Mesendoderm (in vitro differentiated cells): ENCODE data around the gene THSD4.

Experiments used
- DNase-seq: peaks from one replicate; pipeline ENCODE4 v3.0.0; 2013
- H2AK5ac ChIP-seq: 2 replicates; pipeline ENCODE4 v1.6.1; 2013; ENCODE audit warnings: low read length, inconsistent platforms
- H2BK120ac ChIP-seq: 2 replicates; pipeline ENCODE4 v1.6.1; 2013; ENCODE audit warnings: low read depth, mild to moderate bottlenecking, low read length, moderate library complexity, mixed read lengths
- H2BK15ac ChIP-seq: replicated peaks from 2 replicates; pipeline ENCODE4 v1.6.1; 2013; ENCODE audit warnings: low read depth, mild to moderate bottlenecking, moderate library complexity
- H2BK5ac ChIP-seq: 2 replicates; pipeline ENCODE4 v1.6.1; 2013; ENCODE audit warnings: low read length, inconsistent platforms
- H3K18ac ChIP-seq: 2 replicates; pipeline ENCODE4 v1.6.1; 2013; ENCODE audit warnings: mild to moderate bottlenecking, low read length, mixed read lengths
- H3K23ac ChIP-seq: one replicate; pipeline ENCODE4 v1.6.1; 2013; ENCODE audit warnings: low read length
- H3K27ac ChIP-seq: 2 replicates; pipeline ENCODE4 v1.5.1; 2013; ENCODE audit warnings: low read depth, mild to moderate bottlenecking, inconsistent platforms, low read length, moderate library complexity
- H3K27me3 ChIP-seq: 2 replicates; pipeline ENCODE4 v1.6.1; 2013; ENCODE audit warnings: low read length, control low read depth, mild to moderate bottlenecking, inconsistent platforms; ENCODE audit not compliant: insufficient read depth, poor library complexity
- H3K36me3 ChIP-seq: 2 replicates; pipeline ENCODE4 v1.6.1; 2013; ENCODE audit warnings: low read length, inconsistent platforms; ENCODE audit not compliant: control insufficient read depth, insufficient read depth
- H3K4ac ChIP-seq: one replicate; pipeline ENCODE4 v1.6.1; 2013; ENCODE audit warnings: low read depth, mild to moderate bottlenecking, low read length, moderate library complexity
- H3K4me1 ChIP-seq: 2 replicates; pipeline ENCODE4 v1.6.1; 2013; ENCODE audit warnings: low read depth, low read length, inconsistent platforms; ENCODE audit not compliant: control insufficient read depth
- H3K4me2 ChIP-seq: 2 replicates; pipeline ENCODE4 v1.6.1; 2013; ENCODE audit warnings: low read length
- H3K4me3 ChIP-seq: 2 replicates; pipeline ENCODE4 v1.5.1; 2013; ENCODE audit warnings: mild to moderate bottlenecking, low read length
- H3K56ac ChIP-seq: one replicate; pipeline ENCODE4 v1.6.1; 2013; ENCODE audit warnings: low read length
- H3K79me1 ChIP-seq: 2 replicates; pipeline ENCODE4 v1.6.1; 2013; ENCODE audit warnings: low read length, inconsistent platforms
- H3K79me2 ChIP-seq: 2 replicates; pipeline ENCODE4 v1.6.1; 2013; ENCODE audit warnings: mild to moderate bottlenecking, low read length; ENCODE audit not compliant: control insufficient read depth, insufficient read depth
- H3K9ac ChIP-seq: 2 replicates; pipeline ENCODE4 v1.6.1; 2013; ENCODE audit warnings: low read length, inconsistent platforms
- H4K5ac ChIP-seq: one replicate; pipeline ENCODE4 v1.6.1; 2013; ENCODE audit warnings: low read length
- H4K8ac ChIP-seq: one replicate; pipeline ENCODE4 v1.6.1; 2013; ENCODE audit warnings: low read depth, mild to moderate bottlenecking, control low read depth, low read length, moderate library complexity
- WGBS: extraction: QIAGEN DNeasy Blood & Tissue Kit; methylation state at CpG from one replicate; pipeline ENCODE4 v1.1.7; 2013; ENCODE audit warnings: low lambda C conversion rate, missing lambda C conversion rate; ENCODE audit not compliant: insufficient coverage; ENCODE audit errors: extremely low coverage; 5-methylcytosine and 5-hydroxymethylcytosine counted together

Gene THSD4

GRCh38 chr15:71749500-71749899 is 634.2 kb downstream of the THSD4 start:
- no peaks in the 10 kb centered on the region for H3K36me3 ChIP-seq
- H3K18ac ChIP-seq: no peak overlapping the region
- H4K5ac ChIP-seq: no peak overlapping the region
- WGBS: no CpG with 5 or more reads among the region's 14 CpGs
- H2BK15ac ChIP-seq: no peak overlapping the region
- no peak overlapping the region for H3K4ac ChIP-seq
- H3K27me3 ChIP-seq: no peaks in the 10 kb centered on the region
- no peak overlapping the region for H3K9ac ChIP-seq
- no peak overlapping the region for H2BK120ac ChIP-seq
- no peak overlapping the region for H3K27ac ChIP-seq
- no peak for DNase-seq
- H3K4me3 ChIP-seq: no peak overlapping the region
- no peak overlapping the region for H3K4me2 ChIP-seq
- H2BK5ac ChIP-seq: no peak overlapping the region
- H2AK5ac ChIP-seq: no peak overlapping the region
- H3K23ac ChIP-seq: no peak overlapping the region
- H3K56ac ChIP-seq: no peak overlapping the region
- H3K79me2 ChIP-seq: no peaks in the 10 kb centered on the region
- no peaks in the 10 kb centered on the region for H3K79me1 ChIP-seq
- H3K4me1 ChIP-seq: no peaks in the 10 kb centered on the region
- H4K8ac ChIP-seq: no peak overlapping the region

GRCh38 chr15:71752128-71752527 is 636.9 kb downstream of the THSD4 start:
- H3K18ac ChIP-seq: no peak overlapping the region
- no peak overlapping the region for H3K4me2 ChIP-seq
- H3K27ac ChIP-seq: no peak overlapping the region
- no peak overlapping the region for H2BK15ac ChIP-seq
- no CpG with 5 or more reads among the region's 4 CpGs for WGBS
- no peak overlapping the region for H2AK5ac ChIP-seq
- H4K5ac ChIP-seq: no peak overlapping the region
- H2BK120ac ChIP-seq: no peak overlapping the region
- H2BK5ac ChIP-seq: no peak overlapping the region
- no peak overlapping the region for H3K4ac ChIP-seq
- DNase-seq: no peak
- H3K9ac ChIP-seq: no peak overlapping the region
- no peak overlapping the region for H3K23ac ChIP-seq
- H3K79me1 ChIP-seq: no peaks in the 10 kb centered on the region
- H3K56ac ChIP-seq: no peak overlapping the region
- no peaks in the 10 kb centered on the region for H3K79me2 ChIP-seq
- H3K36me3 ChIP-seq: no peaks in the 10 kb centered on the region
- H3K4me3 ChIP-seq: no peak overlapping the region
- H3K27me3 ChIP-seq: no peaks in the 10 kb centered on the region
- no peaks in the 10 kb centered on the region for H3K4me1 ChIP-seq
- no peak overlapping the region for H4K8ac ChIP-seq

DNA sequence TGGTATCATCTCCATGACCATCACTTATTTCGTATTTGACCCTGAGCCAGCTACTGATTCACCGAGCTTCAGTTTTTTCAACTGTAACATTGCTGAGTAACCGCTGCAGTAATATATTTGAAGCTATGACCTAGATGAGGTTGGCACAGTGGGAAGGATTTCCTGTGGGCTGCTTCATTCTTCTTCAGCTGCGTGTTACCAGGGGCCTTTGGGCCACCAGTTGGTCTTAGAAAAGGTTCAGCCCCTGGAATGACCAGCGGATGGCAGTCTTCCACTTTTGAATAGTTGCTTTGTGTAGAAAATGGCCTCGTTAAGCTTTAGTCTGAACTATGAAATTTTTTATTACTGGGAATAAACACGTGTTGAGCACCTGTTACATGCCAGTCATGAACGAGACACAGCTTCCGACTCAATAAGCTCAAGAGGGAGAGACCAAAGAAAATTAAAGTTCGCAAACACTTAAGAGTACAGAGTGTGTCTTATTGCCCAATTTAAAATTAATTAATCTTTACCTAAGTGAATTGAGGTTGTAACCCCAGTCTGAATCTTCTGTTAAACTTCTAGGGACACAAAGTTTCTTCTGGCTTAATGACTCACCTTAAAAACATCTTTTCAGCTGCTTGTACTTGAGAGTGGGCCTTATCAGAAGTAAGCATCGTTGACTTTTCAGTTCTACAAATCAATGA is 637.5 kb downstream of the THSD4 start:
- H3K4me3 ChIP-seq: no peak overlapping the region
- H3K4me1 ChIP-seq: no peaks in the 10 kb centered on the region
- H3K4ac ChIP-seq: no peak overlapping the region
- no peaks in the 10 kb centered on the region for H3K79me1 ChIP-seq
- WGBS: no CpG with 5 or more reads among the region's 11 CpGs
- no peak overlapping the region for H3K23ac ChIP-seq
- H4K8ac ChIP-seq: no peak overlapping the region
- DNase-seq: peak; percentile 60
- no peak overlapping the region for H3K27ac ChIP-seq
- H3K9ac ChIP-seq: no peak overlapping the region
- no peak overlapping the region for H2AK5ac ChIP-seq
- no peak overlapping the region for H3K56ac ChIP-seq
- H3K18ac ChIP-seq: no peak overlapping the region
- no peaks in the 10 kb centered on the region for H3K36me3 ChIP-seq
- H3K4me2 ChIP-seq: no peak overlapping the region
- H2BK120ac ChIP-seq: no peak overlapping the region
- H3K27me3 ChIP-seq: no peaks in the 10 kb centered on the region
- H4K5ac ChIP-seq: no peak overlapping the region
- no peaks in the 10 kb centered on the region for H3K79me2 ChIP-seq
- H2BK15ac ChIP-seq: no peak overlapping the region
- H2BK5ac ChIP-seq: no peak overlapping the region

DNA sequence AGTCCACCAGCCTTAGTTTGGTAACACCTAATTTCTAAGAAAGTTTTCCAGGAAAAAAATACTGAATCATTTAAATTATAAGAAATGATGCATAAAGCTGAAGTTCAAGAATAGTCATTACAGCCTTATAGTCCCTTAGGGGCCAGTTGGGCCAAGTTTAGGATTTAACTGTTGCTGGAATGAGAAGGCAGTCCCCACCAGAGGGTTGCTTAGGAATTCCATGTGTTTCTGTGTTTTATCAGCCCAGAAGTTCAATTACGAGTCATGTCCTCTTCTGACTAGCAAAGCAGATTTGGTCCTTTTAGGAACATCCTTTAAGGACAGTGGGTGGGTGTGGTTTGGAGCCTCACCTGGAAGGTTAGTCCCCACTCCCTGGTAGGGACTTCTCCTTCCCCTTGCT is 638.1 kb downstream of the THSD4 start:
- H3K27ac ChIP-seq: no peak overlapping the region
- H4K8ac ChIP-seq: no peak overlapping the region
- H3K79me1 ChIP-seq: no peaks in the 10 kb centered on the region
- no peaks in the 10 kb centered on the region for H3K27me3 ChIP-seq
- no peak overlapping the region for H2BK15ac ChIP-seq
- H2AK5ac ChIP-seq: no peak overlapping the region
- H2BK120ac ChIP-seq: no peak overlapping the region
- no peak overlapping the region for H4K5ac ChIP-seq
- no peak overlapping the region for H3K18ac ChIP-seq
- no peak overlapping the region for H3K56ac ChIP-seq
- no peak for DNase-seq
- no peak overlapping the region for H3K23ac ChIP-seq
- H3K4me3 ChIP-seq: no peak overlapping the region
- H3K9ac ChIP-seq: no peak overlapping the region
- no peak overlapping the region for H3K4me2 ChIP-seq
- no peaks in the 10 kb centered on the region for H3K36me3 ChIP-seq
- WGBS: no CpG with 5 or more reads among the region's 1 CpG
- no peaks in the 10 kb centered on the region for H3K4me1 ChIP-seq
- no peak overlapping the region for H3K4ac ChIP-seq
- no peak overlapping the region for H2BK5ac ChIP-seq
- no peaks in the 10 kb centered on the region for H3K79me2 ChIP-seq

DNA sequence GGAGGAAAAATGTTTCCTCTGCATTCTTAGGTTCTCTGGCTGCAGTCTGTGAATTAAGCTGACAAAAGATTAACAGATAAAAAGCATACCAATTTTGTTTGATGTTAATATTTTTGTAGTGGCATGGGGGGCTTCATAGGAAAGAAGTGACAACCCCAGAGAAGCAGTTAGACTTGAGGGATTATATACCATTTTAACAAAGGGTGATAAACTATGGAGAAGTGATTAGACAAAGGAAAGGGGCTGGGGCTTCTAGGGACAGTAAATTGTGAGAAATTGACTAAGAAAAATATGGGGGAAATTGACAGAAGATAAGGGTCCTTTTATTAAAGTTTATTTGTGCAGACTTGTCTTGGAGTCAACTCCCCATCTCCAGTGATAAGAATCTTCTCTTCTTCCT is 639.4 kb downstream of the THSD4 start:
- Histone ChIP-seq H3K4me3 (no peak overlapping the region), H3K23ac (no peak overlapping the region), H2AK5ac (no peak overlapping the region), H4K5ac (no peak overlapping the region), H3K9ac (no peak overlapping the region), H3K18ac (no peak overlapping the region), H2BK120ac (no peak overlapping the region), H3K79me1 (no peaks in the 10 kb centered on the region), H3K27me3 (no peaks in the 10 kb centered on the region), H3K4me1 (no peaks in the 10 kb centered on the region), H2BK15ac (no peak overlapping the region), H3K4ac (no peak overlapping the region), H3K4me2 (no peak overlapping the region), H4K8ac (no peak overlapping the region), H3K27ac (no peak overlapping the region), H3K36me3 (no peaks in the 10 kb centered on the region), H3K56ac (no peak overlapping the region), H3K79me2 (no peaks in the 10 kb centered on the region), H2BK5ac (no peak overlapping the region)
- DNase-seq: no peak
